Measurements from ENCODE around the gene GCLC. TPM values are rescaled to one million over a fixed set of nuclear protein-coding genes. Genes with fewer than 3 reads are reported as not detected.

The GCLC gene
- total RNA-seq, 2 donors from 2014 or later = 13.5 to 26.3 TPM

DNA sequence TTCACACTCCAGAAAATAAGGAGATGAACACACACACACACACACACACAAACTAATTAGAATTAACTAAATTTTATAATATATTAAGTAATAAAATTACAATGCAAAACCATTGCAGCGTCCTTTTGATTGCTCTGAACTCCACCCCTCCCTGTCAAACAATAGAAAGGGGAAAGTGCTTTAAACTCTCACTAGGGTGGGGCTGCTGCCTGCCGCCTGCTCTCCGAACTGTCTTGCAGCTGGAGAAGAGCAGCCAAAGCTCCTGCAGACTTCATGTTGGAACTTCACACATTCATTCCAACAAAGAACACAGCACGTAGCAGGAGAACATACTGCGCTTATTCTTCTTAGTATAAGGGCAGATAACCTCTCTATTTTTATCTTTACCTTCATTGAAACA is 83.2 kb downstream of the GCLC start:
- H3K27me3 ChIP-seq = no peaks in the 10 kb centered on the region
- H3K9me3 ChIP-seq = no peaks in the 10 kb centered on the region
- DNase-seq (ENCODE audit: low spot score) = no peak
- H3K27ac ChIP-seq = no peak overlapping the region
- no peaks in the 10 kb centered on the region for H3K36me3 ChIP-seq
- peaks cover 0 to 22% of the 10 kb centered on the region in 2 donors for H3K4me1 ChIP-seq
- H3K4me3 ChIP-seq = no peak overlapping the region
- TF ChIP-seq CTCF (IDR thresholded peaks at IDR 0.05) = no peak

DNA sequence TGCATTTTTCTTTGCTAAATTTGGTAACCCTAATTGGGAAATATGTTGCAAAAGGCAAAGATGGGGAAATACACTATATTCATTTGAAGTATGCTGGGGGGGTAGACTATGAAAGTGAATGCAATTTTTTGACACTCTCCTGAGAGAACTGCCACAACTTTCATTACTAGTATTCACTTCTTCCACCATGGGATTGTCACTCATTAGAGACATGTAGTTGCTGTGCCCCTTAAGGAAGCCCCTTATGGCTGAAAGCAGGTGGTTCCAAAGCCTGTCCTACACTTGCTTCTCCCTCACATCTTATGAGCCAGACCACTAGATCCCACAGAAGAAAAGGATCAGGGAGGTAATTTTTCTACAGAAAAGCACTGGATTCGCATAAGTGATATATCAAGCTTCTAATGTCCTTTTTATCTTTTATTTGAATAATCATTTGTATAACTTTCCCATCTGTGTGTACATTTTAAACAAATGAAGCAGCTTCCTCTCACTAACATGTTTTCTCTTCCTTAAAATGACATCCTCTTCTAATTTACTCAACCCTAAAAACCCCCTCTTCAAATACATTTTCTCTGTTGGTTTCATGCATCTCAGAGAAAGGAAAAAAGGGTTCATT is 83.8 kb downstream of the GCLC start:
- Histone ChIP-seq H3K9me3 (no peaks in the 10 kb centered on the region), H3K27me3 (no peaks in the 10 kb centered on the region), H3K4me1 (peaks cover 0 to 22% of the 10 kb centered on the region in 2 donors), H3K4me3 (no peak overlapping the region), H3K36me3 (no peaks in the 10 kb centered on the region), H3K27ac (no peak overlapping the region)
- no peak for TF ChIP-seq CTCF (IDR thresholded peaks at IDR 0.05)
- no peak for DNase-seq (ENCODE audit: low spot score)

DNA sequence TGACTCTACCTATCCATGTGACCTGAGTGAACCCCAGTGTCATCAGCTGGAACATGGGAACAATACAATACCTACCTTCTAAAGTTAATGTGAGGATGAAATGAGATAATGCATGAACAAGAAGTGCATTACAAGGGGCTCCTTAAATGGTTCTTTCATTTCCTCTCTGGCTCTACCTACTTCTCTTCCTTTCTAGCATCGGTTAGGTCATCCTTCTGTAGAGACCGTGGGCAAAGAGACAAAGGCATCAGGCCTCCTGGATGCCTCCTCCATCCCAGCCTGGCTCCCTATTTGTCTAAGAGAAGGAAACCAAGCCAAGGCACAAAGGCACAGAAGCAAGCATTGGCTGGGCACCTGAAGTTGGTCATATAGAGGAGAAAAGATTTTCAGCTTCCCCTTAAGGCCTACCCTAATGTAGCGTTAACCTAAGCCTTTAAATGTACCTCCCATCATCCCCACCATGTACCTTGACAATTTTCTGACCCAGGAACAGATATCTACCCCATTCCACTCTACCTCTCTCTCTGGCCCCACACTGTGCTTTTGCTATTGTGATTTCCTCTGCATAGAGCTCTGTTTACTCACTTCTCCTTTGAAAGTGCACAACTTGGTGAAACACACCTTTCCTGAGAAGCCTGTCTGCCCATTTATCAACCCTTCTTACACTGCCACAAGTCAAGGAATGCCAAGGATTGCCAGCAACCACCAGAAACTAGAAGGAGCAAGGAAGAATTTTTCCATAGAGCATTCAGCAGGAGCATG is 86.6 kb downstream of the GCLC start:
- H3K27me3 ChIP-seq = no peaks in the 10 kb centered on the region
- H3K36me3 ChIP-seq = no peaks in the 10 kb centered on the region
- no peak for TF ChIP-seq CTCF (IDR thresholded peaks at IDR 0.05)
- DNase-seq (ENCODE audit: low spot score) = no peak
- H3K9me3 ChIP-seq = peaks cover 0 to 2% of the 10 kb centered on the region in 2 donors
- H3K27ac ChIP-seq = no peak overlapping the region
- H3K4me3 ChIP-seq = no peak overlapping the region
- H3K4me1 ChIP-seq = peaks cover 0 to 9% of the 10 kb centered on the region in 2 donors

DNA sequence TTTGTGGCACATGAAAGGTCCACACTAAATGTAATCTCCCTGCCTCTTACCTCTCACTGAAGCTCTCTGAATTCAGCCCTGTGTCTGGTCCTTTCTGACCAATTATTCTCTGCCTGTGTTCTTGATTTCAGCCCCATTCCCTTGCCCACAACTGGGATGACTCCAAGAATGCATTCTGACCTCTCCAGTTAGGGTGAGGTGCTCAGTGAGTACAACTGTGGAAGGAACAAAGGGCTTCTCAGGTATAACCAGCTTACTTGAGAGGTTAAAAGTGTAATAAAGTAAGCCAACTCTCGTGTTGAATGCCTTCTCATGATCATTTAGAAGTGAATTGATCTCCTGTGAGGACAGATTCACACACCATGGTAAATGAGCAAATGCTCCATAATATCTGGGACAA is 88.1 kb downstream of the GCLC start:
- Histone ChIP-seq H3K36me3 (no peaks in the 10 kb centered on the region), H3K4me3 (no peak overlapping the region), H3K27me3 (no peaks in the 10 kb centered on the region), H3K4me1 (peaks cover 0 to 7% of the 10 kb centered on the region in 2 donors), H3K9me3 (peaks cover 0 to 2% of the 10 kb centered on the region in 2 donors), H3K27ac (no peak overlapping the region)
- TF ChIP-seq CTCF (IDR thresholded peaks at IDR 0.05) = no peak
- DNase-seq (ENCODE audit: low spot score) = no peak

GRCh38 chr6:53455678-53456077 is 89.2 kb downstream of the GCLC start:
- Histone ChIP-seq H3K4me1 (no peaks in the 10 kb centered on the region), H3K36me3 (no peaks in the 10 kb centered on the region), H3K27me3 (no peaks in the 10 kb centered on the region), H3K9me3 (peaks cover 0 to 2% of the 10 kb centered on the region in 2 donors), H3K4me3 (no peak overlapping the region), H3K27ac (no peak overlapping the region)
- no peak for DNase-seq (ENCODE audit: low spot score)
- no peak for TF ChIP-seq CTCF (IDR thresholded peaks at IDR 0.05)

Measured in right atrium auricular region (tissue), 2 donors.